Measurements from ENCODE around the gene INHBA.
A peak's percentile ranks its signal among the peaks of the same experiment; 100 is the strongest.

INHBA gene

DNA sequence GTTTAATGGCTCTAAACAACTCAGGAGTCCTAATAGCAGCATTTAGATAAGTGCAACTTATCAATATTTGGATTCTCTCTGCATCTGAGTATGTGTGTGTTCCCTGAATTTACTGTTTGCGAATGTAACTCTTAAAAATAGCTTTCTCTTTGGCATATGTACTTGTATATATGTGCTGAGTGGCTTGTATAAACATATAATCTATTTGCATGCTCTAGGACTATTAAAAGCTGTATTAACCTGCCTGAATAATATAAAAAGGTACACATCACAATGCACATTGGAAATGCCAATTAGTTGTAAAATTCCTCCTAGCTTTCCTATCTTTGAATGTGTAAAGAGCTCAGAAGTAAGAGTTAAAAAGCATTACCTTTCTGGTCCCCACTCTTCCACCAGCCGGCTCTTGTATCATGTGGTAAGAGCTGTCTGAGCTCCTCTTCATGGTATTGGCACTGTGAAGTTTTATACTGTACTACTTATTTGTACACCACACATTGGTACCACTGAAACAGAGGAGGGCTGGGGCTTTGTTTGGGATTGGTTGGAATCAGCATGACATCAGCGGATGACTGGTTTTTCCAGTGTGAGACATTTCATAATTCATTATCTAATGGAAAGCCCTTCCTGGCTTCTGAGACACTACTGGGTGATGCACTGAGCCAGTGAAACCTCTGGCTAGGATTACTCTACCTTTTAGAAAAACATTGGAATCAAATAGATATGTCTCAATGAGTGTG lies at the start of gene INHBA:
Gene INHBA, minus strand, starts transcription at position 456 of the 737 bp plus-strand sequence. CDS start 2,716 bp downstream, outside the sequence.
- DNase-seq (ENCODE audit: low read depth in 2 of 2), result peak; percentile 82 to 83

DNA sequence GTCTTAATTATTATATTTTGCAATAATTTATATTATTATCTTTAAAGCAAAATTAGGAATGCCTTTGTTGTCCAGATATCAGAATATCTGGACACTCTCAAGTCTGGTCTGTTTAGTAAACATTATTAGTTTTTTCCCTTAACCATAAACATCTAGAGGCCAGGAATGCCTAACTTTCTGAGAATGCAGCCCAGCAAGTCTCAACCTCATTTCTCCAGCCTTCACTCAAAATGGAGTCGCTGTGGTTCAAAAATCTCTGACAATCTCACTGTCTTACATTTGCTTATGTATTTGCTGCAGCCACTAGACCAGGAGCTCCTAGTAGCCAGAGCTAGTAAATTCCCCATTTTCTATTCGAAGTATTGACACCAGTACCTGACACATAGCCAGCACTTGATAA lies 49.7 kb upstream of the INHBA start:
- DNase-seq (ENCODE audit: low read depth in 2 of 2), result no peak

DNA sequence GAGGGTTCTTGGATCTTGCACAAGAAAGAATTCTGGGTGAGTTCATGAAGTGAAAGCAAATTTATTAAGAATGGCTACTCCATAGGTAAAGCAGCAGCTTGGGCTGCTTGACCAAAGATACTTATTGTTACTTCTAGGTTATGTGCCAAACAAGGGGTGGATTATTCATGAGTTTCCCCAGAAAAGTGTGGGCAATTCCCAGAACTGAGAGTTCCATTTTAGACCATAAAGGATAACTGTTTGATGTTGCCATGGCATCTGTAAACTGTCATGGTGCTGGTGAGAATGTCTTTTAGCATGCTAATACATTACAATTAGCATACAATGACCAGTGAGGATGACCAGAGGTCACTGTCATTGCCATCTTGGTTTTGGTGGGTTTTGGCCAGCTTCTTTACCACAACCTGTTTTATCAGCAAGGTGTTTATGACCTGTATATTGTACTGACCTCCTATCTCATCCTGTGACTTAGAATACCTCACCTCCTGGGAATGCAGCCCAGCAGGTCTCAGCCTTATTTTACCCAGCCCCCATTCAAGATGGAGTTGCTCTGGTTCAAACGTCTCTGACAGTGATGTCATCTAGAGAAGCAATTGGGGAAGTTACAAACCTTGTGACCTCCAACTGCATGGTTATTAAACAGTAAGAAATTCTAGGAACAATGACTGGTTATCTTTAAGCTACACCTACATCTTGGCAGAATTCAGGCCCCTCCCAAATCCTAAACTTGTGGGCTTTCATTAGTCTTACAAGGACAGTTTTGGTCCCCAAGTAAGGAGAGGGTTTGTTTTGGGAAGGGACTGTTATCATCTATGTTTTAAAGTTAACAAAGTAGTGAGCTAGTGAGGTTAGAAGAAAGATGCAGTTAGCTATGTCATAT lies 48.0 kb upstream of the INHBA start:
- no peak for DNase-seq (ENCODE audit: low read depth in 2 of 2)

DNA sequence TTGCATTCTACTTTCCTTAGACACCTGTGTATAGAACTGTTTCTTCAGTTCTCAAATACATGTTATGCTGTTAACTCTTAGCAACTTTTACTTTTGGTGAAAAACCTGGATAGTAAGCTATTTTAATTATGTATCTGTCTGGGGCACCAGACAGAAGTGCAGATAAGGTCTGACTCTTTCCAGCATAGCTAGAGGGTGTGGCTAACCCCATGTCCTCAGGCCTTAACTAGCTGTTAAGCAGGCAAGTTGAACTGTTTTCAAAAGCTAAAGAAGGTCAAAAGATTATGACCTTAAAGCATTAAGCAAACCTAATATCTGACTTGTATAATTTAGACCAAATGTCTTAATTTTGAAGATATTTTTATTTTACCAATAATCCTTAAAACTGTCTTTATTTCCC lies 45.1 kb upstream of the INHBA start:
- DNase-seq (ENCODE audit: low read depth in 2 of 2), result no peak

DNA sequence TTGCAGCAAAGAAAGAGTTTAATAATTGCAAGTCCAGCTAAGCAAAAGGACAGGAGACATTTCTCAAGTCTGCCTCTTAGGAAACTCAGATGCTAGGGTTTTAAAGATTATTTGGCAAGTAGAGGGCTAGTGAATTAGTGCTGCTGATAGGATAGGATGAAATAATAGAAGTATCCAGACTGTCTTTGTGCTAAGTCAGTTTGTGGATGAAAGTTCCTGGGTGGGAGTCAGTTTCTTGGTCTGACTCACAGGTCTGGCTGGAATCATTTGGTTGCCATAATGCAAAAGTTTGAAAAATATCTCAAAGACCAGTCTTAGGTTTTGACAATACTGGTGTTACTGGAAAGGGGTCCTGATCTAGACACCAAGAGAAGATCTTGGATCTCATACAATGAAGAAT lies 42.6 kb upstream of the INHBA start:
- no peak for DNase-seq (ENCODE audit: low read depth in 2 of 2)

DNA sequence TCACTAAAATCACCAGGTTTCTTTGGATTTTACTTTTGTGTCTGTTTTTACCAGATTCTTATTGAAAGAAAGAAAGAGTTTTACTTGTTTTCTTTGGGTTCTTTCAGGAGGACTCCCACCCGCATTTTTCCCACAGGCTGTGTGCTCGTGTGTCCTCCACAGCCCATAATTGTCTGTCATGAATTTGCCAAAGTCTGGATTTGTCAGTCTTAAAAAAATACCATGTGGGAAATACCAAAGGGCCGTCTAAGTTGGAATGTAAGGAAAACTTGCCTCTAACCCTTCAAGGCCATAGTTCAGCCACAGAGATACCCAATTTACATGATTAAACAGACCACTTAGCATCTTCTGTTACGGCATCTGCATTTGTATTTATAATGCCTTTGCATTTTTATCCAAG lies 41.3 kb upstream of the INHBA start:
- DNase-seq (ENCODE audit: low read depth in 2 of 2), result no peak

DNA sequence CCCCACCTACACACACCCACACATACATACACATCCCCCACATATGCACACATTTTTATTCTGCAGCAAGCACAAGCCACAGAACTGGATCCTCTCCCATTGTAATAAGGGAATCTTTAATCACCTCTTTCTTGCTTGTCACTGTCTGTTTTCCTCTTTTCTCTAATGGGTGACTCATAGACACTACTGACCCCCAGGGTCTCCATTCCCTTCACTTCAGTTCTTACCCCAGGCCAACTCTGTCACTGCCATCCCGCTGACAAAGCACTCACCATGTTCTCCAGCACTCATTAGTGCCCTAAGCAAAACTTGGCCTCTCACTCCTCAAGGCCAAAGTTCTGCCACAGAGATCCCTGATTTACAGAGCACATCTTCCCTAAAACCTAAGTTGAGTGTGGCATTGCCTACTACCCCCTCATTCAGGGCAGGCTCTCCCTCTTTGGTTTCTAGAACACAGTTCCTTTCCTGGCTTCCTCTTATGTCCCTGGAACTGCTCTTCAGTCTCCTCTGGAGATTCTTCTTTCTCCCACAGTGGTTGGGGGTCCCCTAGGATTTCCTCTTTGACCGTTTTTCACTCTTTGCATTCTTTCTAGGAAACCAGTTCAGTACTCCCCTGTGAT lies 39.6 kb upstream of the INHBA start:
- DNase-seq (ENCODE audit: low read depth in 2 of 2), result no peak

DNA sequence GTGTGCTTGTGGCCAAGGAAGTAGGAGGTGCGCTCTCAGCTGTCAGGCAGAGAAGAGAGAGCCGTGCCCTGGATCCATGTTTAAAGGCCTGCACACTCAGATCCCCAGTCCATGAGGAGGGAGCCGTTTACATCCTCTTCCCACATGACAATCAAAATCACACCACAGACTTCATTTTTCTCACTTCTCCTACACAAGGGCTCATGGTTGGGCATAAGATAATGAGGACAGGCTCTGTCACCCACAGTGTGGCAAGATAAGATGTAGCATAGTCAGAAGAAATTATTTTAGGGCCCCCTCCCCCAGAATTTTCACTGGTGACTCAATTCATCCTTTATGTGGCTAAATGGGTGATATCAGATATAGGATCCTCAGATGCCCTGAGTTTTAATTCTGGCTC lies 35.9 kb upstream of the INHBA start:
- no peak for DNase-seq (ENCODE audit: low read depth in 2 of 2)

DNA sequence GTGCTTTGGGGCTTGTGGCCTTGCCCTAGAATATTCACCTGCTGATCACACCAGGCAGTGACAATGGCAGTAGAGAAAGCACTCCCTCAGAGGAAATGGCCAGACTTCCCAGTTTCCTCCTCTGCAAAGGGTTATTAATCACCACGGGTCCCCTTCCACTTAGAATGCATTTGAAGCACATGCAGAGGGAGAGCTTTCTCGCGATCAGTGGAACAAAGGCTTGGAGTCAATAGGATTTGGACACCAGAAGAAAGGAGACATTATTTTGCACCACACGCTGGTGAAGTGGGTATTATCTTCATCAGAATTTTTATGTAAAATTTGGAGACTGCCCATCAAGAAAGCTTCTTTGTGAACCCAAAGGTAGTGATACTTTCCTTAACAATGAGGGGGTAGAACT lies 35.4 kb upstream of the INHBA start:
- no peak for DNase-seq (ENCODE audit: low read depth in 2 of 2)

DNA sequence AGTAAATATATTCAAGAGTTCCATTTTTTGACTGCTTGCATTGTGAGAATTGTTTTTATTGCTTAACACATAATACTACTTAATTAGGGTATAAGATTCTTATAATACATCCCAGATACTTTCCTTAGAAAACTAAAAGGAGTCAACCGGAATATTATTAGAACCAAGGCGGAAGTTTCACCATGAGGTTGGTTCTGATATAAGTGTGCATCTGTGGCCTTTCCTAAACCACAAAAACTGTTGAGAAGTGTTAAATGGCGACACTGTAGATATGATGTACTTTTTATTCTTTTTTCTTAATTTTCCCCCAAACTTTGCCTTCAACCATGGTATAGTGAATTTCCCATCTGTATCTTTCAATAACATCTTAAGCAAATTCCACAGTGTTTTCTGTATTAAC lies 32.3 kb upstream of the INHBA start:
- no peak for DNase-seq (ENCODE audit: low read depth in 2 of 2)

DNA sequence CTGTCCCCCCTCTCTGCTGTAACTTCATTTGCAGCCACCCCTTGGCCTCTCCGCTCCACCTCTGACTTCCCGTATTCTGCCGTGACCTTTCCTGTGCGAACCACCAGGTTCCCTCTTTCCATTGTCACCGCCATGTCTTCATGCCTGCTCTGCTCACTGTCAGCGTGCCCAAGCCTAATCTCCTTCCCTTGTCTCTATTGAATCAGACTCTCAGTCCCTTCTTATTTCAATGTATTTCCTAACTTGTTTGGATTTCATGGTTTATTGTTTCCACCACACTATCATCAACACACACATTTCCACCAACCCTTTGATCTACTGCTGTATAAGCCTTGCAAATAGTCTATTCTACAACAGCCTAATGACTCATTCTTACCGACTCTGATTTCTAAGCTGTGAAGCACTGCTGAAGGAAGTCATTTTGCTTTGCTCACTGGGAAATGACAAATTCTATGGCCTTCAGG lies 30.0 kb upstream of the INHBA start:
- no peak for DNase-seq (ENCODE audit: low read depth in 2 of 2)

DNA sequence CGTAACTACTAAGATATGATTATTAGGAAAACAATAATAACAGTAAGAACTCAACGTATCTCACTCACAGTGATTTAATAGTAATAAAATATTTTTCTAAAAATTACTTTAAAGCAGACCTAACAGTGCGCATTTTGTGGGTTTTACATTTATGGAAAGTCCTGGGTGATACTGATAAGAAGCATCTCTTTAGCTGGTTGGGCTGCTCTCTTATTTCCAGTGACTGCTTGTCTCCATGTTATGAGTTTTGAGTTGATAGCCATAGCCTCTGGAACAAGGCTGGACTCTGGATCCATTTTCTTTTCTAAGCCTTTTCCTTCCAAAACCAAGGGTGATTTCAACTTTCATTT lies 29.5 kb upstream of the INHBA start:
- no peak for DNase-seq (ENCODE audit: low read depth in 2 of 2)

DNA sequence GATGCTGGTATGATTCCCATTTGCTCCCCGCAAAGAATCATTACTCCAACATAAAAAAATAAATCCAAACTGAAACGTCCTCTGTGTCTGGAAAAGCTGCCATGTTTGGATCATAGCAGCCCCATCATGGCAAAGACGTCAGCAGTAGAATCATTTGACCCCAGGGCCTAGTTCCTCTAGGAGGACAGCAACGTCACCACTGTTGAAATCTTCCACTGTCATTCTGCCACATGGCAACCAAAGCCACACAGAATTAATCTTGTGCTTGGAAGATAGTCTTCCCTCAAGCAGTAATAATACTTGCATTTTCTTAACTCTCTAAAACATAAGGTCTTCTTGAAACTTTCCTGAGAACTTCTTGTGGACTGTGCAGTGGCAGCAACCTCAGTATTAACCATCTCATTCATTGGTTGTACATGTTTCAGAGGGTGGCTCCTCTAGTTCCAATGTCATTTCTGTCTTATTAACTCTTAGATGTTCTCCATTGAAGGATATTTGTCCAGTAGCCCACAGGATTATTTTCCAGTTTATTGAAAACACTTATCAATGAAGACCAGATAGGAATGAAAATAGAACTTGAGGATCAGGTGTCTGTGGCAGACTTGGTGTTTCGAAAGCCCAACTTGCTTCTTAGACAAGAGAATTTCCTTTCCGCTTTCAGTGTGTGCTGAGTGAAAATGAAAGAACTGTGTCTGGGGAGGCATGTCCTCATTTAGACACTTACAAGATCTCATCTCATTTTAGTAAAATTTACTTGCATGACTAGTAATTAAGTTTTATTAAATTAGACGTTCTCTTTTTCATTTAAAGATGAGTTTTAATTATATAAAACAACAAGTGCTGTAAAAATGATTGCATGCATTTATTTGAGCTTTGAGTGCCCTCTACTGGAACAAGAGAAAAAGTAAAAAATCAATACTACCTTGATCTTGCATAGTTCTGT lies 28.9 kb upstream of the INHBA start:
- peak in 1 of 2 experiments; percentile 24 for DNase-seq (ENCODE audit: low read depth in 2 of 2)

DNA sequence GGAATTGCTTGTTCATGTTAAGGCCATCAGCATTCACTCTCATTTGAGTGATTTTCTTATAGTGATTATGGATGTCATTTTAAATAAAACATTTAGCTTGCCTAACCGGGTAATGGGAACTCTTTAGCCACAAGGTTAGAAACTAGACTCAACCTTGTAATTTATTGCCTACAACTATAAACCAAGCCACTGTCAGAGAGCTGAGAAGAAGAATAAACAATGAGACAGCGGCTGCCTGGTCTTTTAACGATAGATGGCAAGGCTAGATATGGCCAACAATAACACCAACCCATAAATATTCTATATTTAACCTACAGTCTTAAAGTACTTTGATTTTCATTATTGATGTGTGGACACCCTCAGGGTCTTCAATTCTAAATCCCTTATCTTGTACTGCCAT lies 27.8 kb upstream of the INHBA start:
- no peak for DNase-seq (ENCODE audit: low read depth in 2 of 2)

DNA sequence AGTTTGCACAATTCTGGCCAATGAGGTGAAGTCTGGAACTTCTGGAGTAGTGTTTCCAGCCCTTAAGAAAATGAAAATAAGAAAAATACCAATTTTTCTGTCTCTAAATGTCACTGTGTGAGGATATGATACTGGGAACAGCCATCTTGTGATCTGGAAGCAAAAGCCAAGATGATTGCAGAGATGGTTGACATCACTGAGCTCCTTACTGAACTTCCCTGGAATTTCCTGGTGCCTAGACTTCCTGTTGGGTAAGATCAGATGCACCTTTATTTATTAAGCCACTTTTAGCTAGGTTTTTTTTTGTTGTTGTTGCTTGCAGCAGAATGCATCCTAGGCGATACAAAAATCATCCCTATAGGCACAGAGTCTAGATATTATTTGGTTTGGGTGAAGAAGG lies 27.3 kb upstream of the INHBA start:
- no peak for DNase-seq (ENCODE audit: low read depth in 2 of 2)

DNA sequence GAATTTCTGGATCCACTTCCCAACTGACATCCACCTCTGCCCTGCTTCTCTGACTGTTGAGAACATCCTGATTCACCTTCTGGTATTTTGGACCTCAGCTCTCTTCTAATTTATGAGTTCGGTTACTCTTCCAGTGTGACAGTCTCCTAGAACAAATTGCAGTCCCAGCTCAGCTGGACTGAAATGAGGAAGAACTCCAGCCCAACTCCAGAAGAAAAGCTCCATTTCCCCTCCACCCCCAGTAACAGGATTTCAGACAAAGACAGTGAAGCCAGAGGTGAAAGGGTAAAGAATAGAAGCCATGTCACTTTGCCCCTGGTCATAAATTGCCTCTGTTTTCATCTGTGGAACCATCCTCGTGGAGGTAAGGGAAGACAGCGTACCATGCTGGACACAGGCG lies 26.2 kb upstream of the INHBA start:
- no peak for DNase-seq (ENCODE audit: low read depth in 2 of 2)

DNA sequence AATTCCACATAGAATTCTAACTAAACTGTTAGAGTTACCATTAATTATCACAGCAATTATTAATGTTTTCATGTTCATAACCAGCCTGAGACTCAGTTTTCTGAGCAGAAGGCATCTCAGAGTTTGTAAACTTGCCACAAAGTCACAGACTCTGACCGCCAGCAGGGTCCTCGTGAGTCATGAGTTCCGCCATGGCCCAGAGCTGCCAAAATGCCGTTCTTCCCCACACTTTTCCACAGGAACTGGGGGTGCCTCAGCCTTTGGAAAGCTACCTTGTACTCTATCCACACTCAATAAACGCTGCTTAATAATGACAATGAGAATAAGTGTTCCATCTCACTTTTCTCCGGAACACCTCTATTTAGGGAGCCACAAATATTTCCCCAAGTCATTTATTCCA lies 22.1 kb upstream of the INHBA start:
- no peak for DNase-seq (ENCODE audit: low read depth in 2 of 2)

DNA sequence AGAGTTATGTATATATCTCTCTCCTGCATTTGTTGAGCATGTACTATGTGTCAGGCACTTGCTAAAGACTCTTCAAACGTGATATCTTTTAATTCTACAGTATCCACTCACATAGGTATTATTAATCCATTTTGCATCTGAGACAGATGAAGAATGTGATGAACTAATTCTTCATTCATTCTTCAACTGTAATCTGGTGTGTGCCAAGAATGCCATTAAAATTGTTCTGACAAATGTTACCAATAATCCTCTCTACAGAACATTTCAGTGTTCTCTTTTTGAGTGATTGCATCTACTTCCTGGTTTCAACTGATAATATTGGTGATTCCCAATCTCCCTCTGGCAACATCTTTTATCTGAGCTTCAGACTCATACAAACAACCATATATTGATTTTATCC lies 18.0 kb upstream of the INHBA start:
- DNase-seq (ENCODE audit: low read depth in 2 of 2), result no peak

DNA sequence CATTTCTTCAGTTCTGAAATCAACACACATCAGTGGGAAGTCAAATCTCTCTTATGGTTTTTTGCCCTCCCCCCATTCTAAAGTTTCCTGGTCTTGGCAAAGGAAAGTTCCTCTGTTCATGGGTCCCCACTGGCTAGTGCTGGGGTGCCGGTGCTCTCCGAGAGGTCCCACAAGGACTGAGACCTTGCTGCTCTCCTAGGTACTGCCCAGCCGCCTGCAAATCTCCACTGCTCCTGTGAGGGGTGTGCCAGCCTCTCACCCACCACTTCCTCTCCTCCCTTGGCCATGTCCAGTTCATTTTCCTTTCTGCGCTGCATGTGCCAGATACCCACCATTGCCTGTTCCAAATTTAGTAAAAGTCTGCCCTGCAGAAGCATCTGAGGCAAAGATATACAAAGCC lies 17.2 kb upstream of the INHBA start:
- DNase-seq (ENCODE audit: low read depth in 2 of 2), result no peak

DNA sequence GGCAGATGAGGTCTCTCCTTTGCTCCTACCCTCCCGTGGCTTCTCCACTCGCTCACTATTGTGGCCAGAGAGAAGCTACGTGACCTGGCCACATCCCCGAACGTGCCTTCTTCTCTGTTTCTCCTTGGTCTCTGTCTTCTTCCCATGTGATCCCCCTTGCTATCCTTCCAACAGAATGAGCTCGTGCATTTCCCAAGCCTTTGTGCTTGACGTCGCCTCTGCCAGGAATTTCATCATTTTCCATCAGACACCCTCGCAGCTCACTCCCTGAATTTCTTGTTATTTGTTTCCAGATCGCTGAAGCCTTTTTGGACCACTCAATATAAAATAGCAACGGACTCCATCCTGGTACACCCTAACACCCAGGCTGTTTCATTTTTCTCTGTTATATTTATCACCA lies 13.8 kb upstream of the INHBA start:
- no peak for DNase-seq (ENCODE audit: low read depth in 2 of 2)

DNA sequence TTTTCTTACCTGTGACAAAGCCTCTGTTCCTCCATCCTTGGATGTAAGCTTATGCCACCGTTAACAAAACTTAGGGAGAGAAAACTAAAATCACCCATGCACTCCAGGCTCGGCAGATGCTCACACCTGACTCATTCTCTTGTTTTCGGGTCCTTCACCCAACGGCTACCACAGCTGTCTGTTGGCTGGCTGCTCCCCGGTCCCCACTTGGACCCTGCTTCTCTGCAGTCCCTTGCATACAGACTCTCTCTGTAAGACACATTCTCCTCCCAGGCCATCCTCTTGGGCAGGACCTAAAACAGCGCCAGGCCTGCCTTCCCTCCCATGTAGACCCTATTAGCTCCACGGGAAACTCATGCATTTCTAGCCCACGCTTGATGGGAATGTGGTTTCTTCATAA lies 12.1 kb upstream of the INHBA start:
- no peak for DNase-seq (ENCODE audit: low read depth in 2 of 2)

All from fibroblast of skin of left quadriceps (primary cell).